Endodermal cell (in vitro differentiated cells): ENCODE measurements around the gene CILP. TPM values are rescaled to one million over a fixed set of nuclear protein-coding genes. Genes with fewer than 3 reads are reported as not detected.

Experiments used
- DNase-seq: peaks from one replicate; pipeline ENCODE4 v3.0.0-alpha.2; 2017
- H3K27ac ChIP-seq: 2 replicates; pipeline ENCODE4 v1.5.1; 2013; ENCODE audit warnings: mild to moderate bottlenecking, low read depth, low read length, moderate library complexity
- H3K27me3 ChIP-seq: 2 replicates; pipeline ENCODE4 v1.6.1; 2013; ENCODE audit warnings: mild to moderate bottlenecking, low read length, moderate library complexity; ENCODE audit not compliant: insufficient read depth, control insufficient read depth, poor library complexity, severe bottlenecking
- H3K36me3 ChIP-seq: 2 replicates; pipeline ENCODE4 v1.7.0; 2013; ENCODE audit warnings: mild to moderate bottlenecking, low read length, moderate library complexity; ENCODE audit not compliant: control insufficient read depth, insufficient read depth
- H3K4me1 ChIP-seq: one replicate; pipeline ENCODE4 v1.7.0; 2013; ENCODE audit warnings: low read length; ENCODE audit not compliant: control insufficient read depth, insufficient read depth
- H3K4me3 ChIP-seq: 2 replicates; pipeline ENCODE4 v1.5.1; 2013; ENCODE audit warnings: mild to moderate bottlenecking, low read length, moderate library complexity
- H3K9ac ChIP-seq: 2 replicates; pipeline ENCODE4 v1.6.1; 2013; ENCODE audit warnings: mild to moderate bottlenecking, low read length, moderate library complexity; ENCODE audit not compliant: poor library complexity, severe bottlenecking; ENCODE audit errors: extremely low read depth
- H3K9me3 ChIP-seq: 2 replicates; pipeline ENCODE4 v1.6.1; 2013; ENCODE audit warnings: mild to moderate bottlenecking, low read length, moderate library complexity; ENCODE audit not compliant: control insufficient read depth
- H3K27ac Mint-ChIP-seq: 2 replicates; pipeline ENCODE4 v1.8.0; 2020; ENCODE audit warnings: mixed read lengths
- H3K27me3 Mint-ChIP-seq: 2 replicates; pipeline ENCODE4 v1.8.0; 2021; ENCODE audit warnings: mild to moderate bottlenecking, mixed read lengths; ENCODE audit not compliant: insufficient read depth
- H3K36me3 Mint-ChIP-seq: 2 replicates; pipeline ENCODE4 v1.8.0; 2020; ENCODE audit warnings: low read depth, mixed read lengths
- H3K4me1 Mint-ChIP-seq: 2 replicates; pipeline ENCODE4 v1.8.0; 2020; ENCODE audit warnings: mixed read lengths
- H3K4me3 Mint-ChIP-seq: 2 replicates; pipeline ENCODE4 v1.8.0; 2020; ENCODE audit warnings: mild to moderate bottlenecking, moderate library complexity, mixed read lengths
- H3K9me3 Mint-ChIP-seq: 2 replicates; pipeline ENCODE4 v1.8.0; 2020; ENCODE audit warnings: mild to moderate bottlenecking, mixed read lengths
- WGBS, 2 experiments: methylation state at CpG; one replicate each; pipeline versions ENCODE4 v1.1.5 to v1.1.7; 2013; ENCODE audit warnings: missing lambda C conversion rate in 2 of 2, mixed read lengths in 1 of 2; ENCODE audit not compliant: insufficient coverage in 1 of 2, insufficient read length in 1 of 2; 5-methylcytosine and 5-hydroxymethylcytosine counted together
- total RNA-seq, 2 donors: library from RNA; stranded (reverse); fragmentation: NEBNext Ultra II Directional in 1 of 2; extraction: Animal tissue kit (Norgen Biotek cat#: 25700) in 1 of 2; gene quantifications; 2 replicates in 1 of 2; 3 replicates in 1 of 2; pipeline ENCODE4 v1.2.1, GENCODE V29; 2021
- TF ChIP-seq, protein P1 (sequence below): fragments of 200-600 bp; sonication (generic); conservative IDR thresholded peaks from 2 replicates; pipeline ENCODE4 v1.5.0; 2021; ENCODE audit warnings: antibody characterized with exemption, mild to moderate bottlenecking

CILP gene
- total RNA-seq, 2 donors from 2014 or later: 0.07 TPM; not detected in 1

DNA sequence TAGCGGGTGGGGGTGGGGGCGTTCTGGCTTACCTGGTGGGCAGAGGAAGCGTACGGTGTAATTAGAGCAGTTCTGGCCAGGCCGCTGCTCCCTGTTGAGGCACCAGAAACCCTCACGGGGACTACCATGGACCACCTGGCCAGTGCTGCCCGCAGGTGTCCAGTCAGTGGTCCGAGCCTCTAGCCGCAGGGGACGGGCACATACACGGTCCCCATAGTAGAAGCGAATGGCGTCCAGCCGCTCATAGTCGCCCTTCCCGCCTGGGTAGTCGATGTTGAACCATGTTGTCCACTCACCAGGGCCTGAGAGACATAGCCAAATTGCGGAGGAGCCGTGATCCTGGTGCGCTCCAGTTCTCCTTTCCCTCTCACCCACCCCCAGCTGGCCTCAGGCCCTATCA, 4.5 kb downstream of the CILP start:
- H3K9me3 Mint-ChIP-seq: no peaks in the 10 kb centered on the region
- Histone ChIP-seq H3K9ac (no peak overlapping the region), H3K27me3 (no peaks in the 10 kb centered on the region), H3K4me1 (peaks cover 13% of the 10 kb centered on the region), H3K4me3 (no peak overlapping the region), H3K27ac (no peak overlapping the region), H3K36me3 (no peaks in the 10 kb centered on the region), H3K9me3 (no peaks in the 10 kb centered on the region)
- H3K36me3 Mint-ChIP-seq: no peaks in the 10 kb centered on the region
- H3K4me1 Mint-ChIP-seq: peaks cover 31% of the 10 kb centered on the region
- DNase-seq: no peak
- WGBS, 2 experiments: 96% methylated on average over 15 to 20 of the region's 20 CpGs
- H3K4me3 Mint-ChIP-seq: no peak overlapping the region
- TF ChIP-seq, protein P1, sequence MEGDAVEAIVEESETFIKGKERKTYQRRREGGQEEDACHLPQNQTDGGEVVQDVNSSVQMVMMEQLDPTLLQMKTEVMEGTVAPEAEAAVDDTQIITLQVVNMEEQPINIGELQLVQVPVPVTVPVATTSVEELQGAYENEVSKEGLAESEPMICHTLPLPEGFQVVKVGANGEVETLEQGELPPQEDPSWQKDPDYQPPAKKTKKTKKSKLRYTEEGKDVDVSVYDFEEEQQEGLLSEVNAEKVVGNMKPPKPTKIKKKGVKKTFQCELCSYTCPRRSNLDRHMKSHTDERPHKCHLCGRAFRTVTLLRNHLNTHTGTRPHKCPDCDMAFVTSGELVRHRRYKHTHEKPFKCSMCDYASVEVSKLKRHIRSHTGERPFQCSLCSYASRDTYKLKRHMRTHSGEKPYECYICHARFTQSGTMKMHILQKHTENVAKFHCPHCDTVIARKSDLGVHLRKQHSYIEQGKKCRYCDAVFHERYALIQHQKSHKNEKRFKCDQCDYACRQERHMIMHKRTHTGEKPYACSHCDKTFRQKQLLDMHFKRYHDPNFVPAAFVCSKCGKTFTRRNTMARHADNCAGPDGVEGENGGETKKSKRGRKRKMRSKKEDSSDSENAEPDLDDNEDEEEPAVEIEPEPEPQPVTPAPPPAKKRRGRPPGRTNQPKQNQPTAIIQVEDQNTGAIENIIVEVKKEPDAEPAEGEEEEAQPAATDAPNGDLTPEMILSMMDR: no peak
- peaks cover 45% of the 10 kb centered on the region for H3K27me3 Mint-ChIP-seq
- no peak overlapping the region for H3K27ac Mint-ChIP-seq

DNA sequence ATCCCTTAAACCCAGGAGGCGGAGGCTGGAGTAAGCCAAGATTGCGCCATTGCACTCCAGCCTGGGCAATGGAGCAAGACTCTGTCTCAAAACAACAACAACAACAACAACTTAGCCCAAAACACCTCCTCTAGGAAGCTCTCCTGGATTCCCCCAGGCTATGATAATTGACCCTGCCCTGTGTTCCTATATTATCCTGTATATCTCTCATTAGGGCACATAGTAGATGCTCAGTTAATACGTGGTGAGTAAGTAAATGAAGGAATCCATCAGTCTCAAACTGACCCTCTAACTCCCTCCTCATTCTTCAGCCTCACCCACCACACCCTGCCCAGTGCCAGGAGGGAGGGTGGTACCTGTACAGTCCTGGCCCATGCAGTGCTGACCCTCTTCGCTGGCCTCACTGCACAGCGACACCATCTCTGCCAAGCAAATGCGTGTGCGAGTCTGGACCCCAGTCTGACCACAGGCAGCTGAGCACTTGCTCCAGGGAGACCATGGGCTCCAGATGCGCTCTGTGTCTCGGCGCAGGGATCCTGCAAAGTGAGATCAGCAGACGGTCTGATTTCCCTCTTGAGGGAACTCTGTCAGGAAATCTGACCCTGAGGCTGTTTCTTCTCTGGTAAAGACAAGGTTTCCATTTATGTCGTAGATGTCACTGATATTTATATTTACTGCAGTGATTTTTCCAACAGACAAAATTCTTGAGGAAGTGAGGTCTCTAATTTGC, 6.2 kb downstream of the CILP start:
- Histone ChIP-seq H3K27me3 (no peaks in the 10 kb centered on the region), H3K27ac (no peak overlapping the region), H3K36me3 (no peaks in the 10 kb centered on the region), H3K4me3 (no peak overlapping the region), H3K9me3 (no peaks in the 10 kb centered on the region), H3K4me1 (peaks cover 7% of the 10 kb centered on the region), H3K9ac (no peak overlapping the region)
- no peak overlapping the region for H3K4me3 Mint-ChIP-seq
- H3K36me3 Mint-ChIP-seq: no peaks in the 10 kb centered on the region
- no peak overlapping the region for H3K27ac Mint-ChIP-seq
- TF ChIP-seq, protein P1: no peak
- no peak for DNase-seq
- WGBS, 2 experiments: 96 to 99% methylated on average over 9 to 12 of the region's 12 CpGs
- peaks cover 25% of the 10 kb centered on the region for H3K4me1 Mint-ChIP-seq
- no peaks in the 10 kb centered on the region for H3K9me3 Mint-ChIP-seq
- H3K27me3 Mint-ChIP-seq: peaks cover 42% of the 10 kb centered on the region

DNA sequence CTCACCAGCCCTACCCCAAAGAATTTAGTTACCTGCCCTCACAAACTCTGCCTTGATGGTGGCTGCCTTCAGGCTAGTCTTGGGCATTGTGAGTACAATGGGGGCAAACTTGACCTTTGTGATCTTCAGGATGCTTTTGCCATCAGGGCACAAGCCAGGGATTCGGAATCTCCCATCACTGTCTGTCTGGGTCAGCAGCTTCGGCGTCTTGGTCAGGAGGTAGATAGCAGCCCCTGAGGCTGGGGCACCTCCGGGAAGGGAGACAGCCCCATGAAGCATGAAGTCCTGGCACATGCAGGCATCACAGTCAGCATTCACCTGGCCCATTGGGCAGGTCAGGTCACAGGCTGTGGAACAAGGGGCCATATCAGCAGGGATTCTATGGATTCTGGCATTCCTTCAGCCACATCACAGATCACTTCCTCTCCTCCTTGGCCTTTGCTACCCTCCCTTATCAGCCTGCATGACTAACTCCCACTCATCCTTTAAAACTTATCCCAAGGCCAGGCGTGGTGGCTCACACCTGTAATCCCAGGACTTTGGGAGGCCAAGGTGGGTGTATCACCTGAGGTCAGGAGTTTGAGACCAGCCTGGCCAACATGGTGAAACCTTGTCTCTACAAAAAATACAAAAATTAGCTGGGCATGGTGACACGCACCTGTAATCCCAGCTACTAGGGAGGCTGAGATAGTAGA, 6.9 kb downstream of the CILP start:
- H3K9me3 ChIP-seq: no peaks in the 10 kb centered on the region
- TF ChIP-seq, protein P1: no peak
- no peak overlapping the region for H3K27ac ChIP-seq

More for the DNA sequence above, 6.9 kb downstream of the CILP start:
- peaks cover under 1% of the 10 kb centered on the region for H3K4me1 ChIP-seq
- no peak overlapping the region for H3K4me3 ChIP-seq
- no peaks in the 10 kb centered on the region for H3K36me3 ChIP-seq
- H3K9ac ChIP-seq: no peak overlapping the region
- WGBS, 2 experiments: 88 to 93% methylated on average over 5 to 6 of the region's 6 CpGs
- Mint-ChIP-seq H3K36me3 (no peaks in the 10 kb centered on the region), H3K27ac (no peak overlapping the region), H3K4me1 (peaks cover 18% of the 10 kb centered on the region), H3K4me3 (no peak overlapping the region), H3K27me3 (peaks cover 38% of the 10 kb centered on the region), H3K9me3 (no peaks in the 10 kb centered on the region)
- no peak for DNase-seq
- peaks cover 3% of the 10 kb centered on the region for H3K27me3 ChIP-seq
